ENCODE data around the gene DYSF.

GRCh38 chr2:71669058-71669456 lies 215.7 kb downstream of the DYSF start:
- no peak for TF ChIP-seq POLR2AphosphoS5 (IDR thresholded peaks at IDR 0.05; ENCODE audit: low read depth, low read length)
- no peak for TF ChIP-seq CTCF (IDR thresholded peaks at IDR 0.05)
- TF ChIP-seq SIN3A (IDR thresholded peaks at IDR 0.05; ENCODE audit: borderline replicate concordance, insufficient read depth, low read depth, low read length) = no peak
- no peak for TF ChIP-seq REST (IDR thresholded peaks at IDR 0.05; ENCODE audit: insufficient read depth in 1 of 2, low read depth in 2 of 2, low read length in 1 of 2)
